Astrocyte (in vitro differentiated cells and primary cell): ENCODE results near the gene BCL7B.

ENCODE experiments used
- CTCF ChIP-seq: IDR thresholded peaks from 2 replicates; pipeline ENCODE4 v1.5.1; 2011; ENCODE audit warnings: low read depth, mild to moderate bottlenecking, inconsistent platforms, low read length, moderate library complexity; ENCODE audit not compliant: insufficient read depth
- EZH2 ChIP-seq: IDR thresholded peaks from 2 replicates; pipeline ENCODE4 v1.6.1; 2012; ENCODE audit warnings: mild to moderate bottlenecking, low read length, inconsistent platforms; ENCODE audit not compliant: insufficient read depth

GRCh38 chr7:73522105-73522872, 35.2 kb downstream of the BCL7B start, which contains the start of gene BAZ1B:
- TF ChIP-seq CTCF (no peak), EZH2 (no peak)
